Testis (tissue), 2 donors: ENCODE data around the gene FASN.

ENCODE experiments used
- CTCF ChIP-seq, 3 experiments: fragments of 450-650 bp in 2 of 3; fragments of 200-600 bp in 1 of 3; sonication (generic) in 1 of 3; IDR thresholded peaks; one replicate each; pipeline ENCODE4 v1.5.1; 2016 to 2019; ENCODE audit warnings: antibody characterized with exemption in 3 of 3, mild to moderate bottlenecking in 2 of 3, moderate library complexity in 1 of 3
- POLR2A ChIP-seq: fragments of 450-650 bp; IDR thresholded peaks from one replicate; pipeline ENCODE4 v1.6.1; 2017; ENCODE audit warnings: antibody characterized with exemption, mild to moderate bottlenecking, moderate library complexity

- TF ChIP-seq CTCF (IDR thresholded peaks at IDR 0.05) (no peak), POLR2A (no peak)
Observed at GRCh38 chr17:82046903-82047302, 51.1 kb downstream of the FASN start.
